H1 (cell line): Measurements from ENCODE around the gene FHIT. TPM values are rescaled to one million over a fixed set of nuclear protein-coding genes. Genes with fewer than 3 reads are reported as not detected.
"Not testable (repeated sequence)": the region's sequence is repeated elsewhere in the genome, so short reads cannot be mapped to it uniquely, and the experiment has no call there.

Experiments used
- CTCF ChIA-PET: fragments of 300-600 bp; sonication (Branson Sonifier 250); formaldehyde crosslinking; loops from one replicate; lab custom pipeline; 2021; ENCODE audit not compliant: partially characterized antibody; lab: Charles Lee
- POLR2A ChIA-PET: fragments of 300-600 bp; sonication (Branson Sonifier 250); formaldehyde crosslinking; loops from one replicate; lab custom pipeline; 2021; ENCODE audit warnings: inconsistent platforms; ENCODE audit not compliant: partially characterized antibody; lab: Charles Lee
- DNase-seq, 2 experiments: peaks; one replicate each; pipeline versions ENCODE4 v3.0.0 to v3.0.0-alpha.2; 2010 to 2022; ENCODE audit warnings: low spot score in 2 of 2, low read depth in 1 of 2, mixed read lengths in 1 of 2
- FAIRE-seq: peaks from 2 replicates; lab custom pipeline; 2011; peaks lifted over from hg19 to GRCh38; lab: Jason Lieb, UNC
- H2AFZ ChIP-seq: 2 replicates; pipeline ENCODE4 v1.8.1; 2012; ENCODE audit warnings: low read length, inconsistent platforms
- H2AK5ac ChIP-seq: 2 replicates; pipeline ENCODE4 v1.6.1; 2013; ENCODE audit warnings: low read depth, low read length
- H2BK120ac ChIP-seq: replicated peaks from 2 replicates; pipeline ENCODE3; 2013; ENCODE audit warnings: low read depth, low read length, inconsistent platforms
- H2BK12ac ChIP-seq: 2 replicates; pipeline ENCODE4 v1.6.1; 2013; ENCODE audit warnings: low read depth, low read length
- H2BK15ac ChIP-seq: 2 replicates; pipeline ENCODE4 v1.6.1; 2013; ENCODE audit warnings: low read length
- H2BK20ac ChIP-seq: 2 replicates; pipeline ENCODE4 v1.6.1; 2013; ENCODE audit warnings: low read length
- H2BK5ac ChIP-seq: 2 replicates; pipeline ENCODE4 v1.6.1; 2013; ENCODE audit warnings: low read depth, low read length
- H3K14ac ChIP-seq: 2 replicates; pipeline ENCODE4 v1.6.1; 2013; ENCODE audit warnings: inconsistent platforms; ENCODE audit not compliant: insufficient read length
- H3K18ac ChIP-seq: 2 replicates; pipeline ENCODE4 v1.6.1; 2013; ENCODE audit warnings: low read length; ENCODE audit errors: extremely low read depth
- H3K23ac ChIP-seq: 2 replicates; pipeline ENCODE4 v1.6.1; 2013; ENCODE audit warnings: inconsistent platforms; ENCODE audit not compliant: insufficient read length
- H3K23me2 ChIP-seq: 2 replicates; pipeline ENCODE4 v1.6.1; 2013; ENCODE audit warnings: low read depth, low read length
- H3K27ac ChIP-seq: 2 replicates; pipeline ENCODE4 v1.6.1; 2011; ENCODE audit warnings: low read depth, low read length, inconsistent platforms
- H3K27me3 ChIP-seq, 4 experiments: replicated peaks in 1 of 4; 1 replicate in 1 of 4; 2 replicates in 3 of 4; pipeline versions ENCODE4 v1.6.1 to v1.8.1; 2011 to 2013; ENCODE audit warnings: low read length in 3 of 4, mild to moderate bottlenecking in 3 of 4, inconsistent platforms in 2 of 4, mixed read lengths in 2 of 4, moderate library complexity in 1 of 4; ENCODE audit not compliant: control insufficient read depth in 3 of 4, insufficient read depth in 3 of 4; ENCODE audit errors: extremely low read depth in 1 of 4
- H3K36me3 ChIP-seq, 4 experiments: 2 replicates each; pipeline versions ENCODE4 v1.6.1 to v1.8.1; 2011 to 2013; ENCODE audit warnings: mild to moderate bottlenecking in 4 of 4, low read length in 3 of 4, moderate library complexity in 2 of 4, control low read depth in 1 of 4, inconsistent platforms in 1 of 4; ENCODE audit not compliant: insufficient read depth in 4 of 4, control insufficient read depth in 2 of 4
- H3K4ac ChIP-seq: replicated peaks from 2 replicates; pipeline ENCODE3; 2013; ENCODE audit warnings: low read length, low read depth, mixed read lengths, inconsistent platforms; ENCODE audit not compliant: insufficient read length
- H3K4me1 ChIP-seq, 4 experiments: replicated peaks in 1 of 4; 1 replicate in 1 of 4; 2 replicates in 3 of 4; pipeline versions ENCODE4 v1.6.1 to v1.8.1; 2011 to 2013; ENCODE audit warnings: low read length in 3 of 4, inconsistent platforms in 2 of 4, mixed read lengths in 1 of 4; ENCODE audit not compliant: insufficient read depth in 4 of 4, control insufficient read depth in 3 of 4
- H3K4me2 ChIP-seq, 2 experiments: 2 replicates each; pipeline versions ENCODE4 v1.6.1 to v1.8.1; 2011 to 2013; ENCODE audit warnings: low read depth in 2 of 2, low read length in 2 of 2, control low read depth in 1 of 2, inconsistent platforms in 1 of 2, mild to moderate bottlenecking in 1 of 2; ENCODE audit not compliant: insufficient read depth in 1 of 2
- H3K4me3 ChIP-seq, 4 experiments: fragments of 200-600, 300-600 bp in 1 of 4; sonication (generic), shearing (Covaris generic), sonication (Bioruptor Twin) in 1 of 4; 2 replicates each; pipeline versions ENCODE4 v1.5.1 to v1.8.1; 2011 to 2016; ENCODE audit warnings: low read length in 4 of 4, low read depth in 3 of 4, control low read depth in 2 of 4, inconsistent platforms in 2 of 4, mild to moderate bottlenecking in 2 of 4, mixed read lengths in 1 of 4, moderate library complexity in 1 of 4; ENCODE audit not compliant: insufficient read depth in 2 of 4; ENCODE audit errors: extremely low read depth in 1 of 4
- H3K56ac ChIP-seq: replicated peaks from 2 replicates; pipeline ENCODE3; 2013; ENCODE audit warnings: low read depth, mild to moderate bottlenecking, mixed read lengths, low read length, inconsistent platforms; ENCODE audit not compliant: insufficient read length
- H3K79me1 ChIP-seq: 2 replicates; pipeline ENCODE4 v1.6.1; 2013; ENCODE audit warnings: low read depth, low read length, control low read depth
- H3K79me2 ChIP-seq, 2 experiments: 2 replicates each; pipeline versions ENCODE4 v1.6.1 to v1.8.1; 2012 to 2013; ENCODE audit warnings: low read length in 2 of 2, mild to moderate bottlenecking in 2 of 2, inconsistent platforms in 1 of 2; ENCODE audit not compliant: insufficient read depth in 2 of 2, control insufficient read depth in 1 of 2
- H3K9ac ChIP-seq, 4 experiments: replicated peaks in 1 of 4; 1 replicate in 1 of 4; 2 replicates in 3 of 4; pipeline versions ENCODE4 v1.6.1 to v1.8.1; 2011 to 2013; ENCODE audit warnings: low read depth in 3 of 4, low read length in 3 of 4, control low read depth in 2 of 4, mild to moderate bottlenecking in 2 of 4, moderate library complexity in 2 of 4, inconsistent platforms in 1 of 4; ENCODE audit errors: extremely low read depth in 1 of 4
- H3K9me3 ChIP-seq, 2 experiments: 2 replicates each; pipeline versions ENCODE4 v1.6.1 to v1.8.1; 2012 to 2013; ENCODE audit warnings: mild to moderate bottlenecking in 2 of 2, moderate library complexity in 2 of 2, control low read depth in 1 of 2, inconsistent platforms in 1 of 2, low read depth in 1 of 2, low read length in 1 of 2, mixed read lengths in 1 of 2; ENCODE audit not compliant: insufficient read depth in 2 of 2
- H4K20me1 ChIP-seq, 2 experiments: replicated peaks in 1 of 2; 2 replicates each; pipeline versions ENCODE3 to v1.8.1; 2011 to 2013; ENCODE audit warnings: inconsistent platforms in 2 of 2, low read length in 2 of 2, mild to moderate bottlenecking in 1 of 2; ENCODE audit not compliant: insufficient read depth in 2 of 2, control insufficient read depth in 1 of 2
- H4K5ac ChIP-seq: 2 replicates; pipeline ENCODE4 v1.6.1; 2013; ENCODE audit warnings: low read length, low read depth, mixed read lengths, inconsistent platforms; ENCODE audit not compliant: insufficient read length
- H4K8ac ChIP-seq: 2 replicates; pipeline ENCODE4 v1.8.0; 2013; ENCODE audit warnings: mild to moderate bottlenecking, moderate library complexity, low read length, inconsistent platforms; ENCODE audit not compliant: insufficient read depth; ENCODE audit errors: extremely low read depth
- H4K91ac ChIP-seq: replicated peaks from 2 replicates; pipeline ENCODE3; 2013; ENCODE audit warnings: low read length, mixed read lengths, inconsistent platforms; ENCODE audit not compliant: insufficient read length
- WGBS, 2 experiments: shearing (Covaris generic) in 1 of 2; methylation state at CpG; one replicate each; pipeline versions ENCODE4 v1.1.6 to v1.1.7; 2013 to 2015; ENCODE audit warnings: low lambda C conversion rate in 2 of 2, mixed read lengths in 2 of 2, inconsistent platforms in 1 of 2, low coverage in 1 of 2, missing lambda C conversion rate in 1 of 2; ENCODE audit not compliant: insufficient replicate concordance in 2 of 2, insufficient coverage in 1 of 2, insufficient read length in 1 of 2; ENCODE audit errors: extremely low coverage in 1 of 2, missing lambda C conversion rate in 1 of 2; 5-methylcytosine and 5-hydroxymethylcytosine counted together
- polyA plus RNA-seq, 7 experiments: library from polyadenylated mRNA; depleted of rRNA in 3 of 7; stranded (reverse) in 5 of 7; unstranded in 2 of 7; fragments of >200 nt in 5 of 7; fragments of 200-250 nt in 2 of 7; gene quantifications; 1 replicate in 5 of 7; 2 replicates in 1 of 7; 4 replicates in 1 of 7; pipeline versions ENCODE4 v1.2.1 to v1.2.3, GENCODE V29; 2011 to 2013; ENCODE audit warnings: missing spikeins in 2 of 7, mixed read lengths in 2 of 7
- total RNA-seq: library from RNA; stranded (reverse); fragmentation: NEBNext Ultra II Directional; extraction: Animal tissue kit (Norgen Biotek cat#: 25700); gene quantifications from 2 replicates; pipeline ENCODE4 v1.2.1, GENCODE V29; 2021

The FHIT gene
- total and polyA plus RNA-seq, 2 of the 8 experiments (the other 6 are each of a cell fraction or from before 2014, with no cell fraction given) = 1.2 to 3.2 TPM

GRCh38 chr3:59802453-59802852 is 1448.8 kb downstream of the FHIT start:
- H3K4me2 ChIP-seq, H3K4me1 ChIP-seq, DNase-seq, H2BK12ac ChIP-seq, H4K91ac ChIP-seq, H2BK120ac ChIP-seq, POLR2A ChIA-PET, H4K20me1 ChIP-seq, H2BK5ac ChIP-seq, H3K9ac ChIP-seq, H3K4ac ChIP-seq, H4K8ac ChIP-seq, H2BK20ac ChIP-seq, H2BK15ac ChIP-seq, H3K18ac ChIP-seq, H3K27ac ChIP-seq, H2AFZ ChIP-seq, H3K56ac ChIP-seq, H3K4me3 ChIP-seq, H3K23ac ChIP-seq, H3K14ac ChIP-seq, H3K9me3 ChIP-seq, H3K79me1 ChIP-seq, H2AK5ac ChIP-seq, H4K5ac ChIP-seq, FAIRE-seq, H3K79me2 ChIP-seq, H3K23me2 ChIP-seq, H3K36me3 ChIP-seq, H3K27me3 ChIP-seq: not testable (repeated sequence)
- CTCF ChIA-PET = interaction anchor here (0.7 kb wide), 1 partner anchor 9 kb away, joined by 4 read pairs; no protein-coding TSS in a partner anchor
- WGBS, 2 experiments = 87% methylated on average over 4 of the region's 5 CpGs; no CpG with 5 or more reads in 1 of the 2 experiments
